H4 (cell line): ENCODE data around the gene GPR141. TPM values are rescaled to one million over a fixed set of nuclear protein-coding genes. Genes with fewer than 3 reads are reported as not detected.
A peak's percentile ranks its signal among the peaks of the same experiment; 100 is the strongest.
"Not testable (repeated sequence)": the region's sequence is repeated elsewhere in the genome, so short reads cannot be mapped to it uniquely, and the experiment has no call there.

Source experiments
- DNase-seq: peaks from one replicate; pipeline ENCODE4 v3.0.0-alpha.2; 2015; ENCODE audit warnings: low spot score
- total RNA-seq: library from RNA; depleted of rRNA; stranded (reverse); fragments of >200 nt; shearing (Covaris generic); gene quantifications from 2 replicates; pipeline ENCODE4 v1.2.3, GENCODE V29; 2014

The GPR141 gene
- total RNA-seq, 1 experiment from 2014 or later: not detected

GRCh38 chr7:37686556-37687345, 3.2 kb downstream of the GPR141 start:
- DNase-seq: no peak

GRCh38 chr7:37690206-37690605, 6.6 kb downstream of the GPR141 start:
- DNase-seq: no peak

GRCh38 chr7:37694208-37695094, 10.9 kb downstream of the GPR141 start:
- no peak for DNase-seq

- peak; percentile 56 for DNase-seq
Observed at GRCh38 chr7:37698276-37698675, 14.7 kb downstream of the GPR141 start.

GRCh38 chr7:37698782-37699181, 15.2 kb downstream of the GPR141 start:
- no peak for DNase-seq

- DNase-seq: no peak
Observed at GRCh38 chr7:37701769-37702168, 18.2 kb downstream of the GPR141 start.

GRCh38 chr7:37703361-37703760, 19.8 kb downstream of the GPR141 start:
- no peak for DNase-seq

GRCh38 chr7:37704328-37704833, 20.8 kb downstream of the GPR141 start:
- not testable (repeated sequence) for DNase-seq

GRCh38 chr7:37705976-37706375, 22.4 kb downstream of the GPR141 start:
- DNase-seq: no peak

- DNase-seq: no peak
Observed at GRCh38 chr7:37706804-37707203, 23.2 kb downstream of the GPR141 start.

GRCh38 chr7:37707754-37708485, 24.4 kb downstream of the GPR141 start:
- DNase-seq: no peak

- DNase-seq: no peak
Observed at GRCh38 chr7:37709631-37710509, 26.3 kb downstream of the GPR141 start.

- no peak for DNase-seq
Observed at GRCh38 chr7:37713613-37714012, 30.0 kb downstream of the GPR141 start.

GRCh38 chr7:37714606-37715005, 31.0 kb downstream of the GPR141 start:
- DNase-seq: no peak

- DNase-seq: no peak
Observed at GRCh38 chr7:37718585-37718984, 35.0 kb downstream of the GPR141 start.

GRCh38 chr7:37719077-37719476, 35.5 kb downstream of the GPR141 start:
- DNase-seq: no peak

- no peak for DNase-seq
Observed at GRCh38 chr7:37724732-37725131, 41.2 kb downstream of the GPR141 start.

- DNase-seq: no peak
Observed at GRCh38 chr7:37726016-37726415, 42.5 kb downstream of the GPR141 start.

GRCh38 chr7:37728747-37729146, 45.2 kb downstream of the GPR141 start:
- DNase-seq: no peak

- DNase-seq: no peak
Observed at GRCh38 chr7:37729181-37729580, 45.6 kb downstream of the GPR141 start.

- no peak for DNase-seq
Observed at GRCh38 chr7:37730501-37730900, 46.9 kb downstream of the GPR141 start.
